HepG2 (cell line): Measurements from ENCODE around the gene TMEM252. TPM values are rescaled to one million over a fixed set of nuclear protein-coding genes. Genes with fewer than 3 reads are reported as not detected.

Experiments used
- ATAC-seq: fragments of 200-7000 bp; cut with Tn5 transposase; 3 replicates; pipeline ENCODE4 v1.9.1; 2020; ENCODE audit warnings: mild to moderate bottlenecking, moderate library complexity
- BruUV-seq: library from RNA; stranded (reverse); fragments of 400-500 nt; replicated peaks from 2 replicates; lab custom pipeline; 2021; lab: Mats Ljungman, UMichigan
- CTCF ChIA-PET: fragments of 300-600 bp; formaldehyde crosslinking; extraction: SDS; loops from one replicate; lab custom pipeline; 2021; ENCODE audit warnings: low total read pairs, inconsistent platforms, low intra/inter-chr PET ratio; lab: Yijun Ruan, JAX
- POLR2A ChIA-PET: fragments of 350-600 bp; sonication (Branson Sonifier 250); formaldehyde crosslinking; loops from one replicate; lab custom pipeline; 2020; ENCODE audit warnings: antibody characterized with exemption, inconsistent platforms; lab: Yijun Ruan, JAX
- DNase-seq: peaks from one replicate; pipeline ENCODE4 v3.0.0-alpha.2; 2015; ENCODE audit warnings: low spot score
- FAIRE-seq: peaks from 3 replicates; lab custom pipeline; 2011; peaks lifted over from hg19 to GRCh38; lab: Jason Lieb, UNC
- H2AFZ ChIP-seq: one replicate; pipeline ENCODE4 v1.6.1; 2011; ENCODE audit warnings: low read length, inconsistent platforms
- H3K27ac ChIP-seq: fragments of 300-600 bp; 3 replicates; pipeline ENCODE4 v1.8.0; 2011; ENCODE audit warnings: mixed run types, mild to moderate bottlenecking, mixed read lengths, low read length, inconsistent platforms; ENCODE audit not compliant: insufficient read depth; ENCODE audit errors: extremely low read length
- H3K27me3 ChIP-seq, 2 experiments: fragments of 200-600 bp in 1 of 2; 2 replicates in 1 of 2; 3 replicates in 1 of 2; pipeline versions ENCODE4 v1.6.0 to v1.8.0; 2011; ENCODE audit warnings: low read length in 2 of 2, mild to moderate bottlenecking in 2 of 2, moderate library complexity in 2 of 2, inconsistent platforms in 1 of 2; ENCODE audit not compliant: insufficient read depth in 2 of 2, control insufficient read depth in 1 of 2
- H3K36me3 ChIP-seq, 2 experiments: fragments of 200-600 bp in 1 of 2; replicated peaks in 1 of 2; 2 replicates in 1 of 2; 3 replicates in 1 of 2; pipeline versions ENCODE4 v1.5.1 to v1.8.0; 2011; ENCODE audit warnings: low read length in 2 of 2, inconsistent platforms in 1 of 2; ENCODE audit not compliant: insufficient read depth in 2 of 2, control insufficient read depth in 1 of 2
- H3K4me1 ChIP-seq: 2 replicates; pipeline ENCODE4 v1.5.1; 2012; ENCODE audit warnings: low read length, inconsistent platforms; ENCODE audit not compliant: insufficient read depth
- H3K4me2 ChIP-seq: 2 replicates; pipeline ENCODE4 v1.6.0; 2011; ENCODE audit warnings: low read depth, low read length, inconsistent platforms
- H3K4me3 ChIP-seq, 3 experiments: fragments of 200-600 bp in 1 of 3; sonication (generic), shearing (Covaris generic) in 1 of 3; replicated peaks in 1 of 3; 2 replicates each; pipeline ENCODE4 v1.5.1; 2011 to 2016; ENCODE audit warnings: low read length in 3 of 3, inconsistent platforms in 2 of 3, low read depth in 2 of 3, mild to moderate bottlenecking in 2 of 3, control low read depth in 1 of 3, mixed read lengths in 1 of 3; ENCODE audit not compliant: insufficient read depth in 1 of 3
- H3K79me2 ChIP-seq: one replicate; pipeline ENCODE4 v1.6.1; 2011; ENCODE audit warnings: low read length, inconsistent platforms; ENCODE audit not compliant: insufficient read depth
- H3K9ac ChIP-seq: 2 replicates; pipeline ENCODE4 v1.6.0; 2011; ENCODE audit warnings: mild to moderate bottlenecking, low read depth, low read length, inconsistent platforms; ENCODE audit not compliant: insufficient read depth
- H3K9me3 ChIP-seq: 2 replicates; pipeline ENCODE4 v1.5.1; 2012; ENCODE audit warnings: mild to moderate bottlenecking, low read length
- H4K20me1 ChIP-seq: 2 replicates; pipeline ENCODE4 v1.6.0; 2011; ENCODE audit warnings: inconsistent platforms, mild to moderate bottlenecking, low read length, moderate library complexity; ENCODE audit not compliant: insufficient read depth
- ERF ChIP-seq: IDR thresholded peaks from 2 replicates; pipeline ENCODE4 v1.6.1; 2018; ENCODE audit warnings: missing biosample characterization, missing genetic modification reagents
- ETV5 ChIP-seq: IDR thresholded peaks from 2 replicates; pipeline ENCODE4 v1.6.1; 2018; ENCODE audit warnings: missing biosample characterization, missing genetic modification reagents, inconsistent platforms, borderline replicate concordance
- HES4 ChIP-seq: sonication (generic); formaldehyde crosslinking; IDR thresholded peaks from 2 replicates; pipeline ENCODE4 v1.9.0; 2021; ENCODE audit warnings: mild to moderate bottlenecking, missing genetic modification reagents, borderline replicate concordance
- HMG20A ChIP-seq: IDR thresholded peaks from 2 replicates; pipeline ENCODE4 v1.6.1; 2016; ENCODE audit warnings: borderline replicate concordance
- KMT2A ChIP-seq: sonication (generic); formaldehyde crosslinking; IDR thresholded peaks from 2 replicates; pipeline ENCODE4 v1.4.0; 2020; ENCODE audit warnings: missing genetic modification reagents
- NKX3-1 ChIP-seq: sonication (generic); formaldehyde crosslinking; IDR thresholded peaks from 2 replicates; pipeline ENCODE4 v1.5.0; 2020; ENCODE audit warnings: missing genetic modification reagents
- RERE ChIP-seq: IDR thresholded peaks from 2 replicates; pipeline ENCODE4 v1.6.1; 2016; ENCODE audit warnings: low read depth, missing genetic modification reagents, missing compliant biosample characterization
- SIX1 ChIP-seq: sonication (generic); formaldehyde crosslinking; IDR thresholded peaks from 2 replicates; pipeline ENCODE4 v1.4.0; 2020; ENCODE audit warnings: missing genetic modification reagents, borderline replicate concordance
- SNAPC5 ChIP-seq: sonication (generic); formaldehyde crosslinking; IDR thresholded peaks from 2 replicates; pipeline ENCODE4 v1.8.1; 2023; ENCODE audit warnings: mild to moderate bottlenecking, missing genetic modification reagents, borderline replicate concordance
- ZNF234 ChIP-seq: sonication (generic); formaldehyde crosslinking; conservative IDR thresholded peaks from 2 replicates; pipeline ENCODE4 v1.5.1; 2020; ENCODE audit warnings: mild to moderate bottlenecking, missing genetic modification reagents
- ZNF614 ChIP-seq: IDR thresholded peaks from 2 replicates; pipeline ENCODE4 v1.6.1; 2018; ENCODE audit warnings: missing biosample characterization, missing genetic modification reagents, inconsistent platforms, borderline replicate concordance
- ZNF687 ChIP-seq: sonication (generic); formaldehyde crosslinking; IDR thresholded peaks from 2 replicates; pipeline ENCODE4 v1.5.1; 2020; ENCODE audit warnings: mild to moderate bottlenecking, missing genetic modification reagents, moderate library complexity
- ZNF720 ChIP-seq: sonication (generic); formaldehyde crosslinking; IDR thresholded peaks from 2 replicates; pipeline ENCODE4 v1.4.0; 2020; ENCODE audit warnings: missing genetic modification reagents
- ZNF749 ChIP-seq: sonication (generic); formaldehyde crosslinking; IDR thresholded peaks from 2 replicates; pipeline ENCODE4 v1.8.0; 2022; ENCODE audit warnings: mild to moderate bottlenecking, missing genetic modification reagents, moderate library complexity, borderline replicate concordance
- WGBS: methylation state at CpG from one replicate; pipeline ENCODE4 v1.1.6; 2017; ENCODE audit warnings: low lambda C conversion rate; 5-methylcytosine and 5-hydroxymethylcytosine counted together
- in situ Hi-C: cut with HindIII; loops from 2 replicates; pipeline ENCODE4 v1.10.0; 2017; ENCODE audit warnings: low pct_unique_long_range_greater_than_20kb; ENCODE audit not compliant: extremely low pct_ligation_motif_present
- intact Hi-C: fragments of 100-400 bp; cut with micrococcal nuclease; formaldehyde crosslinking; loops from one replicate; pipeline ENCODE4 v1.10.0; 2022; ENCODE audit not compliant: unreplicated experiment
- polyA plus RNA-seq, 8 experiments: library from polyadenylated mRNA; depleted of rRNA in 3 of 8; stranded (reverse) in 7 of 8; unstranded in 1 of 8; fragments of >200 nt; fragmentation: Illumina TruSeq in 4 of 8; extraction: Trizol in 4 of 8; gene quantifications; 2 replicates each; pipeline versions ENCODE4 v1.2.1 to v1.2.3, GENCODE V29; 2011 to 2016; ENCODE audit warnings: low read depth in 4 of 8, missing spikeins in 1 of 8, mixed read lengths in 1 of 8; ENCODE audit not compliant: insufficient read depth in 1 of 8
- total RNA-seq, 5 experiments: library from RNA; depleted of rRNA; stranded (reverse); fragments of >200 nt; fragmentation: Illumina TruSeq; extraction: Trizol; gene quantifications; 2 replicates each; pipeline ENCODE4 v1.2.3, GENCODE V29; 2016; ENCODE audit warnings: low read depth in 1 of 5

Gene TMEM252
- total and polyA plus RNA-seq, 2 of the 13 experiments (the other 11 are each of a cell fraction or from before 2014, with no cell fraction given) = not detected

- H3K27ac ChIP-seq = no peak overlapping the region
- no peaks in the 10 kb centered on the region for H3K27me3 ChIP-seq
- ATAC-seq = no peak
- H3K4me3 ChIP-seq = no peak overlapping the region
- ChIA-PET POLR2A (no interaction called here), CTCF (no interaction called here)
- H3K4me2 ChIP-seq = no peak overlapping the region
- no peak for FAIRE-seq
- no peaks in the 10 kb centered on the region for H3K9me3 ChIP-seq
- in situ Hi-C loops (no loop called here), intact Hi-C loops (no loop called here)
- WGBS = 70% methylated on average over 4 of the region's 4 CpGs
- no peak for DNase-seq
- no TSS peak for BruUV-seq
- no peak overlapping the region for H3K9ac ChIP-seq
- H3K4me1 ChIP-seq = no peaks in the 10 kb centered on the region
- no peaks in the 10 kb centered on the region for H3K36me3 ChIP-seq
- H4K20me1 ChIP-seq = no peaks in the 10 kb centered on the region
- no peaks in the 10 kb centered on the region for H3K79me2 ChIP-seq
- H2AFZ ChIP-seq = no peak overlapping the region
- no peak for TF ChIP-seq ZNF687 (CRISPR knock-in tag)
- no peak for TF ChIP-seq KMT2A (CRISPR knock-in tag)
- no peak for TF ChIP-seq SNAPC5 (CRISPR knock-in tag)
- no peak for TF ChIP-seq ZNF614
- TF ChIP-seq HES4 (CRISPR knock-in tag) = no peak
- TF ChIP-seq ETV5 (CRISPR knock-in tag) = no peak
- no peak for TF ChIP-seq ZNF749 (CRISPR knock-in tag)
- TF ChIP-seq SIX1 (CRISPR knock-in tag) = no peak
- TF ChIP-seq ZNF720 (CRISPR knock-in tag) = no peak
- TF ChIP-seq HMG20A (CRISPR knock-in tag) = no peak
- no peak for TF ChIP-seq ERF (CRISPR knock-in tag)
- TF ChIP-seq NKX3-1 = no peak
- TF ChIP-seq ZNF234 = no peak
- TF ChIP-seq RERE = no peak
These were observed 25.2 kb downstream of the TMEM252 start for GRCh38 chr9:68515326-68516017.
